ENCODE measurements around the gene LANCL2. TPM values are rescaled to one million over a fixed set of nuclear protein-coding genes. Genes with fewer than 3 reads are reported as not detected.
A peak's percentile ranks its signal among the peaks of the same experiment; 100 is the strongest.

LANCL2 gene, protein sequence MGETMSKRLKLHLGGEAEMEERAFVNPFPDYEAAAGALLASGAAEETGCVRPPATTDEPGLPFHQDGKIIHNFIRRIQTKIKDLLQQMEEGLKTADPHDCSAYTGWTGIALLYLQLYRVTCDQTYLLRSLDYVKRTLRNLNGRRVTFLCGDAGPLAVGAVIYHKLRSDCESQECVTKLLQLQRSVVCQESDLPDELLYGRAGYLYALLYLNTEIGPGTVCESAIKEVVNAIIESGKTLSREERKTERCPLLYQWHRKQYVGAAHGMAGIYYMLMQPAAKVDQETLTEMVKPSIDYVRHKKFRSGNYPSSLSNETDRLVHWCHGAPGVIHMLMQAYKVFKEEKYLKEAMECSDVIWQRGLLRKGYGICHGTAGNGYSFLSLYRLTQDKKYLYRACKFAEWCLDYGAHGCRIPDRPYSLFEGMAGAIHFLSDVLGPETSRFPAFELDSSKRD
- polyA plus RNA-seq: 10 to 100 TPM; 12.1 to 19.4 (median 13.8) TPM
- long read RNA-seq, donor 1, full-length matches to known transcripts: 14 of 14 reads
- long read RNA-seq, donor 1, partial matches to known transcripts: 0 of 14 reads
- long read RNA-seq, donor 1, other reads (novel, unspliced or antisense): 0 of 14 reads
- long read RNA-seq, donor 2: 0 reads
- long read RNA-seq, donor 3, partial matches to known transcripts: 0 of 2 reads
- long read RNA-seq, donor 3, other reads (novel, unspliced or antisense): 0 of 2 reads
- long read RNA-seq, donor 4: 0 reads
- long read RNA-seq, donor 5, partial matches to known transcripts: 0 of 1 reads
- long read RNA-seq, donor 5, other reads (novel, unspliced or antisense): 0 of 1 reads
- long read RNA-seq, donor 6, full-length matches to known transcripts: 5 of 5 reads
- long read RNA-seq, donor 6, partial matches to known transcripts: 0 of 5 reads
- long read RNA-seq, donor 6, other reads (novel, unspliced or antisense): 0 of 5 reads
- long read RNA-seq, donor 7, full-length matches to known transcripts: 1 of 1 reads
- long read RNA-seq, donor 7, partial matches to known transcripts: 0 of 1 reads
- long read RNA-seq, donor 7, other reads (novel, unspliced or antisense): 0 of 1 reads
- long read RNA-seq, donor 8, full-length matches to known transcripts: 1 of 1 reads
- long read RNA-seq, donor 8, partial matches to known transcripts: 0 of 1 reads
- long read RNA-seq, donor 8, other reads (novel, unspliced or antisense): 0 of 1 reads
- long read RNA-seq, donor 9, full-length matches to known transcripts: 2 of 2 reads
- long read RNA-seq, donor 9, partial matches to known transcripts: 0 of 2 reads
- long read RNA-seq, donor 9, other reads (novel, unspliced or antisense): 0 of 2 reads
- long read RNA-seq, donor 10, full-length matches to known transcripts: 7 of 7 reads
- long read RNA-seq, donor 10, partial matches to known transcripts: 0 of 7 reads
- long read RNA-seq, donor 10, other reads (novel, unspliced or antisense): 0 of 7 reads

DNA sequence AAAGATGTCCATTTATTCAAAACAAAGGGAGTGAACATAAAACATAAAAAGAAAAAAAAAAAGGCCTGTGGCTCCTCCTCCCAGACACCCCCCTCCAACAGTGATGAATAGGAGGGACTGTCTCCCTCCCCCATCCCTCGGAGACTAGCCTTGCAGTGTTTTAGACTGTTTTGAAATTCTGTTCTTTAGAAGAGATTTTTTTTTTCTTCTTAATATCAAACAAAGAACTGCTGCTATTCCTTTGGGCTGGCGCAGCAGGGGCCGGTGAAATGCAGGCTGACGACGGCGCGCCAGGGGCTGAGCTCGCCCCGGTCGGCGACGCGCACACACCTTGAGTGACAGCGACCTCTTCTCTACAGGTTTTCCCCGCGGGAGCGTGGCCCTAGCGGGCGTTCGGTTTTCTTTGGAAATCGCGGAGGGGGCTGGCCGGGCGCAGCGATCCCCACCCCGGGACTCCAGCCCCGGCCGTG lies at the start of gene LANCL2:
LANCL2 (plus strand) TSS at position 133 of the 470 bp plus-strand sequence. CDS start 689 bp downstream, outside the sequence.
- Histone ChIP-seq H3K4me1 (ENCODE audit: control insufficient read depth in 3 of 3, insufficient read depth in 2 of 3, low read depth in 1 of 3, low read length in 2 of 3) (peaks cover 0 to 15% (median 0%) of the 10 kb centered on the region in 3 donors), H3K9me3 (ENCODE audit: control insufficient read depth in 2 of 2, insufficient read depth in 1 of 2, low read depth in 1 of 2, low read length in 1 of 2) (no peaks in the 10 kb centered on the region), H3K27me3 (ENCODE audit: control insufficient read depth in 3 of 3, insufficient read depth in 3 of 3, low read length in 3 of 3) (no peaks in the 10 kb centered on the region), H3K36me3 (ENCODE audit: control insufficient read depth in 3 of 3, insufficient read depth in 2 of 3, low read depth in 1 of 3, low read length in 3 of 3) (no peaks in the 10 kb centered on the region), H3K27ac (ENCODE audit: low read depth in 1 of 3, low read length in 2 of 3) (peak within 1 kb of the TSS; percentile 96 to 99 (median 97)), H3K4me3 (ENCODE audit: low read depth in 1 of 3, low read length in 3 of 3) (peak within 1 kb of the TSS; percentile 74 to 97 (median 86))
- DNase-seq (no peak), FAIRE-seq (no peak)
- WGBS, 3 donors: 0 to 1% (median 0%) methylated on average over 28 of the region's 28 CpGs

DNA sequence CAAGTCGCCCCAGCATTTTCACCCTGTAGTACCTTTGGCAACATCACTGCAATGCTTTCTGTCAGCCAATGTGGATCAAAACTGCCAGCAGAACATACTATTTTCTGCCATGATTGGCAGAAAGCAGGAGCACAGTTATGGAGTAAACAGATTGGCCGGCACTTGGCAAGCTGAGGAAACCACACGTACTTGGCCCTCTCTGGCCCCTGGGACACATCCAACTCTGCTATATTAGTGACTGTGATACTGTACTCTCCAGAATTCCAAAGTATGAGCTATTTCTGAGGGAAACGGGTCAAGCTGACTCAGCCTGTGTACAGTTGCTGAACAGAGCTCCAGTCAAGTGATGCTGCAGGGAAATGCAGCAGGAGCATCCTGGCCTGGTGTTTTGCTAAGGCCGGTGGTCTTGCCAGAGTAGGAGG lies 39.8 kb upstream of the LANCL2 start:
- Histone ChIP-seq H3K27me3 (ENCODE audit: control insufficient read depth in 3 of 3, insufficient read depth in 3 of 3, low read length in 3 of 3) (no peaks in the 10 kb centered on the region), H3K4me1 (ENCODE audit: control insufficient read depth in 3 of 3, insufficient read depth in 2 of 3, low read depth in 1 of 3, low read length in 2 of 3) (peaks cover 0 to 2% (median 0%) of the 10 kb centered on the region in 3 donors), H3K36me3 (ENCODE audit: control insufficient read depth in 3 of 3, insufficient read depth in 2 of 3, low read depth in 1 of 3, low read length in 3 of 3) (no peaks in the 10 kb centered on the region), H3K4me3 (ENCODE audit: low read depth in 1 of 3, low read length in 3 of 3) (no peak overlapping the region), H3K9me3 (ENCODE audit: control insufficient read depth in 2 of 2, insufficient read depth in 1 of 2, low read depth in 1 of 2, low read length in 1 of 2) (no peaks in the 10 kb centered on the region), H3K27ac (ENCODE audit: low read depth in 1 of 3, low read length in 2 of 3) (no peak overlapping the region)
- FAIRE-seq (no peak), DNase-seq (no peak)
- 59 to 68% (median 67%) methylated on average over 5 of the region's 5 CpGs for WGBS, 3 donors

DNA sequence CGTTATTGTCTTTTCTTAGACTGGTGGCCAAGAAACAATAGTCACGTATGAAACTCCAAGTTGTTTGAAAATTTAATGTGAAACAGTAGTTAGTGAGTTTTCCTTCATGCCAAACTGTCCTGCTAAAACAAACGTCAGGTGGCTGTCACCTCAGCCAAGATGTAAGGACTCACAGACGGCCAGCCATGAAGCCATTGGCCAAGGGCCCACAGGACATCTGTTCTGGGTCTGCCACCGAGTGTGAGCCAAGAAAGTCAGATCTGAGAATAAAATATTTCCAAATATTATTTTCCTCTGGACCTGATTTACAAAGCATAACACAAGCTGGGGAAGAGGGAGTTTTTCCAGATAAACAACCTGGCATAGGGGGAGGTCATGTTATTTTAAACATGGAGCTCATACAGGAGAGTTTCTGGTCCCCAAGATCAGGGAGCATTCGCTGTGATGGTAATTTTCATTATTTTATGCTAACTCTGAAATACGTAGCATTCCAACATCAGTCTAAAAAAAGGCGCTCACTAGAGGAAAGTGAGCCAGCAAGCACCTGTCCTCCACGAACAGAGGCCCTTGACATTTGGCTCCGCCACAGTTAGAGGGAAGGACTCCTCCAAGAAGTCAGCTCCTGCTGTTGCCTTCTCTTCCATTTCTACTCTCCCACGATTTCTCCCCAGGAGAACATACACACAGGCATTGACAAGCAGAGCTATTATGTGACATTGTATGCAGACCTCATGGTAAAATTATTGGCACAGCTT lies 38.9 kb upstream of the LANCL2 start:
- no peaks in the 10 kb centered on the region for H3K27me3 ChIP-seq (ENCODE audit: control insufficient read depth in 3 of 3, insufficient read depth in 3 of 3, low read length in 3 of 3)
- H3K36me3 ChIP-seq (ENCODE audit: control insufficient read depth in 3 of 3, insufficient read depth in 2 of 3, low read depth in 1 of 3, low read length in 3 of 3): no peaks in the 10 kb centered on the region
- no peaks in the 10 kb centered on the region for H3K9me3 ChIP-seq (ENCODE audit: control insufficient read depth in 2 of 2, insufficient read depth in 1 of 2, low read depth in 1 of 2, low read length in 1 of 2)
- no peak overlapping the region for H3K27ac ChIP-seq (ENCODE audit: low read depth in 1 of 3, low read length in 2 of 3)
- FAIRE-seq: no peak
- WGBS, 3 donors: 62 to 71% (median 69%) methylated on average over 11 of the region's 11 CpGs
- no peak for DNase-seq
- H3K4me1 ChIP-seq (ENCODE audit: control insufficient read depth in 3 of 3, insufficient read depth in 2 of 3, low read depth in 1 of 3, low read length in 2 of 3): peaks cover 0 to 2% (median 0%) of the 10 kb centered on the region in 3 donors
- H3K4me3 ChIP-seq (ENCODE audit: low read depth in 1 of 3, low read length in 3 of 3): no peak overlapping the region

DNA sequence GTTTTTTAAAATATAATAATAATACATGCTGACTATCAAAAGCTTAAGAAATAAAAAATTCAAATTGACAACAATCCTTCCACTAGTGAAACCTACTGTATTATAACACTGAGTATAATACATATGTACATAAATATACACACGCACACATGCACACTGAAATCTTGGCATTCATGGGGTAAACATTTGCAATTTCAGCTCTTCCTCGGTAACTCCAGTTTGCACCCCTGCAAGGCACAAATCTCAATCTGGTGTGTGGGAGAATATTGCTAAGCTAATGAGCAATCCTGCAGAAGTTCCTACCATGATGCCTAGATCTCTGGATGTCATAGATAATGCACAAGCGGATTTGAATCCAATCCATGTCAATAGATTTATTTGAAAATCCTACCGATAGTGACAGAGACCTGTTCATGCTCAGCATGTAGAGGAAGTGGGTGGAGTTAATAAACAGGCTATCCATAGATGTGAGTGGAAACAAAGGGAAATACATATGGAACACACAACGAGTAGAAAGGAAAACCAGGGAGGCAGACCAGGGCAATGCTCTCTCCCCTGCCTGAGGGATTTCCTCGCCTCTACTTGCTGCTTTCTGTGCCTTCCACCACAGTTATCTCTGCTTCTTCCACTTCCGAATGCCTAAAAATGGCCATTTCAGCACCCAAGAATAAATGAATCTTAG lies 38.1 kb upstream of the LANCL2 start:
- whole genome bisulfite sequencing, 3 donors: 71 to 82% (median 80%) methylated on average over 7 of the region's 7 CpGs
- H3K4me3 ChIP-seq (ENCODE audit: low read depth in 1 of 3, low read length in 3 of 3): no peak overlapping the region
- H3K4me1 ChIP-seq (ENCODE audit: control insufficient read depth in 3 of 3, insufficient read depth in 2 of 3, low read depth in 1 of 3, low read length in 2 of 3): peaks cover 0 to 2% (median 0%) of the 10 kb centered on the region in 3 donors
- no peak for DNase-seq
- no peaks in the 10 kb centered on the region for H3K9me3 ChIP-seq (ENCODE audit: control insufficient read depth in 2 of 2, insufficient read depth in 1 of 2, low read depth in 1 of 2, low read length in 1 of 2)
- H3K27me3 ChIP-seq (ENCODE audit: control insufficient read depth in 3 of 3, insufficient read depth in 3 of 3, low read length in 3 of 3): no peaks in the 10 kb centered on the region
- no peaks in the 10 kb centered on the region for H3K36me3 ChIP-seq (ENCODE audit: control insufficient read depth in 3 of 3, insufficient read depth in 2 of 3, low read depth in 1 of 3, low read length in 3 of 3)
- H3K27ac ChIP-seq (ENCODE audit: low read depth in 1 of 3, low read length in 2 of 3): no peak overlapping the region
- no peak for FAIRE-seq

DNA sequence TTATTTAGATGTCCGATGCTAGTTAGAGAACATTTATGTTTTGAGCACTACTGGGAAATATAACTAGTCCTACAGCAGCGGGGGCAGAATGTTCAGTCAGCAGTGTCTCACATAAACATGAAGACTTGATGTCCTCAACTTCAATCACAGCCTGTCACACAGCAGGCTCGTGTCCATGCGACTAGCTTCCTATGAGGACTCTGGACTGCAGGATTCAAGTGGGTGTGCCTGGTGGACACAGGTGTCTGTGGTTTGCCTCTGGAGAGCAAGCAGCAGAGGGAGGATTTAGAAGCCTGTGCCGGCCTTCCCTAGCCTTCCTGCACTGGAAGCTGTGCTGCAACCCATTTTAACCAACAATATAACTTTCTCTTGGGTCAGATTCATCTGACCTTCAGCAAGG lies 30.0 kb upstream of the LANCL2 start:
- WGBS, 3 donors: 33 to 66% (median 45%) methylated on average over 5 of the region's 5 CpGs
- DNase-seq: peak; percentile 17 to 20
- no peak for FAIRE-seq
- Histone ChIP-seq H3K4me3 (ENCODE audit: low read depth in 1 of 3, low read length in 3 of 3) (no peak overlapping the region), H3K9me3 (ENCODE audit: control insufficient read depth in 2 of 2, insufficient read depth in 1 of 2, low read depth in 1 of 2, low read length in 1 of 2) (no peaks in the 10 kb centered on the region), H3K27me3 (ENCODE audit: control insufficient read depth in 3 of 3, insufficient read depth in 3 of 3, low read length in 3 of 3) (no peaks in the 10 kb centered on the region), H3K36me3 (ENCODE audit: control insufficient read depth in 3 of 3, insufficient read depth in 2 of 3, low read depth in 1 of 3, low read length in 3 of 3) (no peaks in the 10 kb centered on the region), H3K4me1 (ENCODE audit: control insufficient read depth in 3 of 3, insufficient read depth in 2 of 3, low read depth in 1 of 3, low read length in 2 of 3) (no peaks in the 10 kb centered on the region), H3K27ac (ENCODE audit: low read depth in 1 of 3, low read length in 2 of 3) (no peak overlapping the region)

DNA sequence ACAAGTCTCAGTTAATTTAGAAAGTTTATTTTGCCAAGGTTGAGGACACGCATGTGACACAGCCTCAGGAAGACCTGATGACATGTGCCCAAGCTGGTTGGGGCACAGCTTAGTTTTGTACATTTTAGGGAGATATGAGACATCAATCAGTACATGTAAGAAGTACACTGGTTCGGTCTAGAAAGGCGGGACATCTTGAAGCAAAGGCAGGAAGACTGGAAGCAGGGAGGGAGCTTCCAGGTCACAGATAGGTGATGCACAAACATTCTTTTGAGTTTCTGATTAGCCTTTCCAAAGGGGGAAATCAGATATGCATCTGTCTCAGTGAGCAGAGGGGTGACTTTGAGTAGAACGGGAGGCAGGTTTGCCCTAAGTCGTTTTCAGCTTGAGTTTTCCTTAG lies 29.4 kb upstream of the LANCL2 start:
- Histone ChIP-seq H3K27me3 (ENCODE audit: control insufficient read depth in 3 of 3, insufficient read depth in 3 of 3, low read length in 3 of 3) (no peaks in the 10 kb centered on the region), H3K4me3 (ENCODE audit: low read depth in 1 of 3, low read length in 3 of 3) (no peak overlapping the region), H3K36me3 (ENCODE audit: control insufficient read depth in 3 of 3, insufficient read depth in 2 of 3, low read depth in 1 of 3, low read length in 3 of 3) (no peaks in the 10 kb centered on the region), H3K9me3 (ENCODE audit: control insufficient read depth in 2 of 2, insufficient read depth in 1 of 2, low read depth in 1 of 2, low read length in 1 of 2) (no peaks in the 10 kb centered on the region), H3K4me1 (ENCODE audit: control insufficient read depth in 3 of 3, insufficient read depth in 2 of 3, low read depth in 1 of 3, low read length in 2 of 3) (no peaks in the 10 kb centered on the region), H3K27ac (ENCODE audit: low read depth in 1 of 3, low read length in 2 of 3) (no peak overlapping the region)
- WGBS, 3 donors: 78 to 88% (median 85%) methylated on average over 5 of the region's 5 CpGs
- FAIRE-seq (no peak), DNase-seq (no peak)

DNA sequence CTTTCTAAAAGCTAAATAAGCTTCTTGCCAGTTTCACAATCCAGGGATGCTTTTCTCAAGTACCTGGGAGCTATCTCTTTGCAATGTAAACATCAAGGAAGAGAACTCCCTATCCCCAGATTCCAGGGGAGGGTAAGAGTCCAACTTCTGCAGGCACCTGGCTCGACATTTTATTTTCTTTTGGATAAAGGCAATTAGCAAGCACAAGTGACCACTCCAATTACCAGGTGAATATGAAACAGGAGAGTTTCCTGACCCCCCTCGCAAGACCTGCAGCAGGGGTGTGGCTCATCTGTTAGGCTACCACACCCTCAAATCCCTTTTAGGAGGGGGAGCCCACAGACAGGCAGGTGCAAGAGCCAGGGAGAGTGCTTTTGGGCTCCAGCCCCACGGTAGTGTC lies 28.6 kb upstream of the LANCL2 start:
- no peak overlapping the region for H3K4me3 ChIP-seq (ENCODE audit: low read depth in 1 of 3, low read length in 3 of 3)
- WGBS, 3 donors: 9 to 43% (median 31%) methylated on average over 3 of the region's 3 CpGs
- H3K36me3 ChIP-seq (ENCODE audit: control insufficient read depth in 3 of 3, insufficient read depth in 2 of 3, low read depth in 1 of 3, low read length in 3 of 3): no peaks in the 10 kb centered on the region
- H3K9me3 ChIP-seq (ENCODE audit: control insufficient read depth in 2 of 2, insufficient read depth in 1 of 2, low read depth in 1 of 2, low read length in 1 of 2): no peaks in the 10 kb centered on the region
- H3K27ac ChIP-seq (ENCODE audit: low read depth in 1 of 3, low read length in 2 of 3): no peak overlapping the region
- H3K4me1 ChIP-seq (ENCODE audit: control insufficient read depth in 3 of 3, insufficient read depth in 2 of 3, low read depth in 1 of 3, low read length in 2 of 3): no peaks in the 10 kb centered on the region
- H3K27me3 ChIP-seq (ENCODE audit: control insufficient read depth in 3 of 3, insufficient read depth in 3 of 3, low read length in 3 of 3): no peaks in the 10 kb centered on the region
- FAIRE-seq: no peak
- DNase-seq: no peak
